HG03378 (cell line): Measurements from ENCODE around the gene IRGC.

Experiments
- ATAC-seq: cut with Tn5 transposase; IDR thresholded peaks from one replicate; pipeline ENCODE4 v1.9.1; 2021; ENCODE audit warnings: mild to moderate bottlenecking, moderate library complexity; ENCODE audit not compliant: unreplicated experiment

IRGC gene

DNA sequence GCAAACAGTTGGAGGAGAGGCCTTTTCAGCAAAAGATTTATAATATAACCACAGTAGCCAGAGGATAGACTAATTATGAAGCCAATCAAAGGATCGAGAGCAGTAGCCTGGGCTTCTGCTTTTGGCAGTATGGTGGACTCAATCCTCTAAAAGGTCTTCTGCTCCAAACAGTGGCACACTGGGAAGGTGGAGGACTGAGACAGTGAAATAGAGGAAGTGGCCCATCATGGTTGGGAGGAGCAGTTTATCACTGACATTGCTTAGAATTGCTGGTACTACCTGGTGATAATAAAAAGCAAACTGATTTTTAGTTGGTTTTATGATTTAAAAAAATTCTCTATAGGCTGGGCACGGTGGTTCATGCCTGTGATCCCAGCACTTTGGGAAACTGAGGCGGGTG lies 25.0 kb upstream of the IRGC start:
- no peak for ATAC-seq

DNA sequence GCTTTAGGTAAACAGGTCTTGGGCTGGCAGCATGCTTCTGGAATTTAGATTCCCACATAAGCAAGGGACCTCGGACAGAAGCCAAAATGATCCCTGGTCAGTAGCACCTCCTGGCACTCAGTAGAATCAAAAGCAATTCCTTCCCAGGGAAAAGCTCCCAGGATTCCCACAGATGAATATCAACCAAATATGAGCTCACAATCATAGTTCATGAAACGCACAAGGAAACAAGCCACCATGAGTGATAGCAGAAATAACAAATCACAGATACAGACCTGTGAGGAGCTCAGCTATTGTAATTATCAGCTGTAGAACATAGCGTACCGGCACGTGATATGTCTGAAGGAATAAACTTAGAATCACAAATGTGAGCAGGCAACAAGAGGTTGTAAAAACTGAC lies 24.1 kb upstream of the IRGC start:
- no peak for ATAC-seq

DNA sequence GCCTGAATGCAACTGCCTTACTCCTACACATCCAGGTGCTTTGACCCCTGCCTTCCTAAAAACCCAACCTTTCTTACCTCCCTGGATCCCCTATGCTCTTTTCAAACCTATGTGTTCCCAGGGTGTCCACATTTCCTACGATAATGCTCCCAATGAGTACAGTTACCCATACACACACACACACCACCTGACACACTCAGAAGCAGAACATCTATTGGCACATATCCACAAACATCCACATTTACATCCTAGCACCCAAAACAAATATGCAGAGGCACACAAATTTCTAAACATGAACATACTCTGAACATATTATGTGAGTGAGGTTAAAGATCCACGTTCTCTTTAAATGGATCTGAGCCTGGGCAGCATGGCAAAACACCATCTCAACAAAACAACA lies 23.5 kb upstream of the IRGC start:
- no peak for ATAC-seq

DNA sequence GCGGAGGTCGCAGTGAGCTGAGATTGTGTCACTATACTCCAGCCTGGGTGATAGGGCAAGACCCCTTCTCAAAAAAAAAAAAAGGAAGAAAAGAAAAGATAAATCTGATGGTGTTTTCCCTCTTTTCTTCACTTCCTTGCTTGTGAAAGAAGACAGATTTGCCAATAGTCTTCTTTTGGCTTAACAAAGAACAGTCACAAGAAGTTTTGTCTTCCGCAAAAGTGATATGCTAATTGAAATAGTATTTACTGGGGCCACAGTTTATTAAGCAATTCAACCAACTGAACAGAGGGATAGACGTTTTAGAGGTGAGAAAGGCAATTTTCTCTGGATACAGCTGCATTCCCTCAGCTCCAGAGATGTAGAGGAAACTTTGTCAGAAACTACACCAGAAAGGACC lies 23.0 kb upstream of the IRGC start:
- ATAC-seq: no peak

DNA sequence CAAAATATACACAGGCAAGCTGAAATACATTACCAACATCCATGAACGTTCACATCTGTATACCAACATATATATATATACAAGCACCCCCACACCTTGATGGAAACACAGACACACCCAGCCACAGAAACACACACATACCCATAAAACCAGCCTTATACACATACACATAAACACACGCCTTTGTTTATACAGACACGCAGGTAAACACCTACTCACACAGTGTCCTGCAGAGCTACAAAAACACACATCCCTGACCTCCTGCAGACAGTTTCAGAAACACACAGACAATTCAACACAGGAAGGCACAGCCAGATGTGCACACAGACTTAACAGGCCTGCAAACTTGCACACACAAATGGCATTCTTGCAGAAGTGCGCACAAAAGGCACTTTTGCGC lies 21.3 kb upstream of the IRGC start:
- ATAC-seq: no peak

DNA sequence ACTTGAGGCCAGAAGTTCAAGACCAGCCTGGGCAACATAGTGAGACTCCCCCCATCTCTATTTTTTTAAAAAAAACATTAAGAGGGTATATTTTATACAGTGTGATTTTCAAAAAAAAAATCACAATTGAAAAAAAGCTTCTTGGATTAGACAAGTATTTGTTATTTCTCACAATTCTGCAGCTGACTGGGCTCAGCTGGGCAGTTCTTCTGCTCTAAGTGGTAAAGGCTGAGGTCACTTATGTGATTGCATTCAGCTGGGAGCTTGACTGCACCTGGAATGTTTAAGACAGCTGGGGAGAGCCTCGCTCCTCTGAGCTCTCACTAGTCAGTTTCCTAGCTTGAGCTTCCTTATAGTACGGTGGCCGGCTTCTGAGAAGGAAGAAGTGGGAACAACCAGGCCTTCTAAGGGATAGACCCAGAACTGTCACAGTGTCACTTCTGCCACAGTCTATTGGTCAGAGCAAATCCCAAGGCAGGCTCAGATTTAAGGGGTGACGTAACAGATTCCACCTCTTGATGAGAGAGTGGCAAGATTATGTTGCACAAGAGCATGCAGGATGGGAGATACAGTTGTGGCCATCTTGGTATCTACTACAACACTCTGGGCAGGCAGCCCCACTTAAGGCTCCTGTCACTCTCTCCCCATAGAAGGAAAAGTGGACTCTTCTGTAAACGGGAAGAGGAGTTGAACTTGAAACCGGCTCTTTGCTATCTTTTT lies 19.7 kb upstream of the IRGC start:
- ATAC-seq: no peak

DNA sequence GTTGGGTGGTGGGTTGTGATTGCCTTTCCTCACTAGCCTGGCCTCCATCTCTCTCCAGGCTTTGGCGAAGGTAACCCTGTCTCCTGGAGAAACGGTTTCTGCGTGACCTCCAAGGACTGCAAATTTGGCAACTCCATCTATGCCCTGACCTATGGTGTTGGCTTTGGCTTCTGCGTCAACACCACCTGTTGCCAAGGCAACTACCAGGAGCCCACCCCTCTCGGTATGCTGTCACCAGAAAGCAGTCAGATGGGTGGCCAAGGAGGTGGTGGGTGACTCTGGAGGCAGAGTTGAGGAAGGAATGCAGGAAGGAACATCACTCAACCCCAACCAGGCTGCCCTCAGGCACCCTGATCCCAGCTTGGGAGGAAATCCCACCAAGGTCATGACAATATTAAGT lies 18.6 kb upstream of the IRGC start:
- no peak for ATAC-seq

DNA sequence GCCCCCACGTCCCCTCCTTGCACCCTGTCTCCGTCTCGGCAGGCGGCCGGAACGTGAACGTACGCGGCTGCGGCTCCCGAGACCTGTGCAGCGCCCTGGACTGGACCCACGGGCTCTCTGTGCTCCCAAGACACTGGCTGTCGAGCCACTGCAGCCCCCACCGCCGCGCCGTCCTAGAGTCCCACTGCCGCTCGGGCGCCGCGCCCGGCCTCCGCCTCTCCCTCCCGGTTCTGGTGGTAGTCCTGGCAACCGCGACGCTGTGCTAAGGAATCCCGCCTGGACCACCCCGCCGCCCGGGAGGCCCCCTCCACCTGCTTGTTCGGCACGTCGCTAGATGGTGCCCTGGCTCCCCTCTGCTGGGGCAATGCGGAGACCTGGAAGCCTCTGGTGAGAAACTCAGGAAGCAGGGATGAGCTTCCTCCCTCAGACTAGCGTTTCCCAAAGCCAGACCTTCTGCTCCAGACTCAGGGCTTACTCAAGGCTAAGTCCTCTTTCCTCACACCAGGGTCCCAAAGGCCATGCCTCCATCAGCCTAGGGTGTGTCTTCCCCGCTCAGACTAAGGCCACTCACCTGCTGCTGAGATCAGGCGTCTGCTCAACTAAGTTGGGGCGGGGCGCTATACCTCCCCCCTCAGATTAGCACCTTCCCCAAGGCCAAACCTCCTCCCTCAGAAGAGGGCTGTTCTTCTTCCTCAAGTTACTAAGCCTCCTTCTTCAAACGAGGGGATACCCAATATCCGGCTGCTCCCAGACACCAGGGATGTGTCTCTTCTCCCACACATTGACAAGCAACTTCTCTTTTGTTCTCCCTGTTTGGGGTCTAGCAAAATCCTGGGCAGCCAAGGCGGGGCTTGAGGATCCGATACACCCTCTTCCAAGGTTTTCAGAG lies 16.1 kb upstream of the IRGC start:
- ATAC-seq: no peak

DNA sequence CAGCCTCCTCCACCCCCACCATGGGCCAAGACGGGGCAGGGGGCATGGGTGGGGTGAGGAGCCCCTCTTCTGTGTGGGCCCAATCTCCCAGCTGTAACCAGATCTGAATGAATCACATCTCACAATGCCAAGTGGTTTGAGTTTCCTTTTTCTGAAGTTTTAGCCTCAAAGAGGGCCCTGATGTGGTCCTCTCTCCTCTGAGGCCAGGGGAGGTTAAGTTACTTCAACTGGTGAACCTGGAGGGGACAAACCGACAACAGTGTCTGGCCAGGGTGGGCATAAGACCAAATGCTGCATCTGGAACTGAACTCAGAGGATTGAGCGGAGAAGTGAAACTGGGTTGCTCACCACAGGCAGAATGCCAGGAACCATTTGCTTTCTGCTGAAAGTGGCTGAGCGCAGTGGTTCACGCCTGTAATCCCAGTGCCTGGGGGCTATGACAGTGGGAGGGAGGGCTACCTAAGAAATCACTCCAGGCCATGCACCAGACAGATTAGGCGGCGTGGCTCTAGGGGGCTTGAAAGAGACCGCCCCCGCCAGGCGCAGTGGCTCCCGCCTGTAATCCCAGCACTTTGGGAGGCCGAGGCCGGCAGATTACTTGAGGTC lies 15.4 kb upstream of the IRGC start:
- no peak for ATAC-seq

DNA sequence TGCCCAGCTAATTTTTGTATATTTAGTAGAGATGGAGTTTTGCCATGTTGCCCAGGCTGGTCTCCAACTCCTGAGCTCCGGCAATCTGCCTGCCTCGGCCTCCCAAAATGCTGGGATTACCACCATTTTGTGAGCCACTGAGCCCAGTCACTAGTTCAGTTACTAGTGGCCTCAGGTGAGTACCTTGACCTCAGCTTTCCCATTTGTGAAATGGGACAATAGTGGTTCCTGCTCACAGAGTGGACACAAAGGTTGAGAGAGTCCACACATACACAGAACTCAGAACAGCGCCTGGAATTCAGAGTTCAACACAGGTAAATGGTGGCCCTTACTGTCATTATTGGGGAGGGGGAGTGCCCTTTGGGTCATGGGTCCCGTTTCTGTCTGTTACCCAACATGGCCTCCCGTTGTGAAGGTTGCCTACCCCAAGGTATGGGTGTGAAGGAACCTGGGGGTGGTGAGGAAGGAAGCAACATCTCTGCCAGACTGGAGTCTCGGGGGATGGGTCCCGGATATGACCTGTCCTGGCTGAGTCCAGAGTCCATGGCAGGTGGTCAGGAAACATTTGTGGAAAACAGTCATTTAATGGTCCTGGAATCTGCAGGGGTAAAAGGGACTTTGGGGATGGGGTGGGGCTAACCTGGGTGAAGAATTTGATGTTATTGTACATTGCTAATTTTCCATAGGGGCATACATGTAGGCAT lies 11.7 kb upstream of the IRGC start:
- ATAC-seq: no peak

DNA sequence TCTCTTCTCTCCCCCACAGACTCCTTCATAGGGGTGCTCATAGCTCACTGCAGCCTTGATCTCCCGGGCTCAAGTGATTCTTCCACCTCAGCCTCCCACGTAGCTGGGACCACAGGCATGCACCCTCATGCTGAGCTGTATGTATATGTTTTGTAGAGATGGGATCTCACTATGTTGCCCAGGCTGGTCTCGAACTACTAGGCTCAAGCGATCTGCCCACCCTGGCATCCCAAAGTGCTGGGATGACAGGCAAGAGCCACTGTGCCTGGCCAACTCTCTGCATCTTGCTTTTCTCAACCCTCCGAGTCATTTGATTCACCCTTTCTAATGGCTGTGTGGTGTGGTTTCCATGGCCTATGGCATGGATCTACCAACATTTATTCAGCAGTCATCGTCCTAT lies 10.1 kb upstream of the IRGC start:
- ATAC-seq: no peak

DNA sequence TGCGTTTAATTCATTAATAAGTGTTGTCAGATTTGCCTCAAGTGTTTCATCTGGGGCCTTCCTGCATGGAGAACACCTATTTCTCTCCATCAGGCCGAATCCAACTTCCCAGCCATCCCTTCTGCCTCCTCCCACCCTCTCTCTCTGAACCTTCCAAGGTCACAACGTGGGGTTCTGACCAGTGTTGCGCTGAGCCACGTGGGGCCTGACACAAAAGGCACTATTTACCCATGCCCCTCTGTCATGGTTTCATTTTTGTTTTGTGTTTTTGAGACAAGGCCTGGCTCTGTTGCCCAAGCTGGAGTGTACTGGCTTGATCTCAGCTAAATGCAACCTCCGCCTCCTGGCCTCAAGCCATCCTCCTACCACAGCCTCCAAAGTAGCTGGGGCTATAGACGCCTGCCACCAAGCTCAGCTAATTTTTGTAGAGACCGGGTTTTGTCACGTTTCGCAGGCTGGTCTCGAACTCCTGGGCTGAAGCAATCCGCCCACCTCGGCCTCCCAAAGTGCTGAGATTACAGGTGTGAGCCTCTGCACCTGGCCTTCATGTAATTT lies 8.6 kb upstream of the IRGC start:
- ATAC-seq: no peak

DNA sequence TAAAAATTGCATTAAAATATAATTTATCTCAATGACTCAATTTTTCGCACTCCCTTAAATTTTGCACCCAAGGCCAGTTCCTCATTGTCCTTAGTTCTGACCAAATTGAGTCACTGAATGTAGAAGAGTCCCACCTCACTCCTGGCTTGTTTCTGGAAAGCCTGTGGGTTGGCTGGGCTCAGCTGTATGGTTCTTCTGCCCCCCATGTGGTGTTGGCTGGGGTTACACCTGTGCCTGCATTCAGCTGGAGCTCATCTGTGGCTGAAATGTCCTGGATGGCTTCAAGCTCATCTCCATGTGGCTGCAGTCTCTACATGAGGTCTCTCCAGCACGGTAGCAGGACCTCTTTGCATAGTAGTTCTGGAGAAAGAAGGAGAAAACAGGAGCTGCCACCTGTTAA lies 7.2 kb upstream of the IRGC start:
- ATAC-seq: no peak

DNA sequence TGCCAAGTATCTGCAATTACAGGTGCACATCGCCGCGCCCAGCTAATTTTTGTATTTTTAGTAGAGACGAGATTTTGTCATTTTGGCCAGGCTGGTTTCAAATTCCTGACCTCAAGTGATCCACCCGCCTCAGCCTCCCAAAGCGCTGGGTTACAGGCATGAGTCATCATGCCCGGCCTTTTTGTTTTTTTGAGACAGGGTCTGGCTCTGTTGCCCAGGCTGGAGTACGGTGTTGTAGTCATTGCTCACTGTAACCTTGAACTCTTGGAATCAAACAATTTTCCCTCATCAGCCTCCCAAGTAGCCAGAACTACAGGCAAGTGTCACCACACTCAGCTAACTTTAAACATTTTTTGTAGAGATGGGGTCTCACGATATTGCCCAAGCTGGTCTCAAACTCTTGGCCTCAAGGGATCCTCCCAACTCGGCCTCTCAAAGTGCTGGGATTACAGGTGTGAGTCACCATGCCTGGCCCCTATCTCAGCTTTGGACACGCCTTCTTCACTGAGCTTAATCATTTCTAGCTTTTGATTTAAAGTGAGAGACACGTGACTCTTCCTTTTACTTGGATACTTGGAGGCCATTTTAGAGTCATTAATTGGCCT lies 4.0 kb upstream of the IRGC start:
- ATAC-seq: no peak

DNA sequence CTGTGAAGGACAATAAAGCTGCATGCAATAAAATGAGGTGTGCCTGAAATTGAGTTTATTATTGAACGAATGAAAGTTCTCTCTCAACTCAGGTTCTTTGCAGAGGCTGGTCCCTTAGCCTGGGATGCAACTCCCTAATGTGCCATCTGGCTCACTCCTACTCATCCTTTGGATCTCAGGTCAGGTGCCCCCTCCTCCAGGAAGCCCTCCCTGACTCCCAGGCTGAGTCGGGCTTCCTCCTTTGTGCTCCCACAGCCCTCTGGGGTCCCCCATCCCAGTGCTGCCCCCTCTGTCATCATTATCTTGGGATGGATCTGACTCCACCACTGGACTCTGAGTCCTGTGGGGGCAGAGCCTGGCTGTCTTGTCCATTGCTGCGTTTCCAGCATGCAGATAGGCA lies 2.7 kb upstream of the IRGC start:
- no peak for ATAC-seq

DNA sequence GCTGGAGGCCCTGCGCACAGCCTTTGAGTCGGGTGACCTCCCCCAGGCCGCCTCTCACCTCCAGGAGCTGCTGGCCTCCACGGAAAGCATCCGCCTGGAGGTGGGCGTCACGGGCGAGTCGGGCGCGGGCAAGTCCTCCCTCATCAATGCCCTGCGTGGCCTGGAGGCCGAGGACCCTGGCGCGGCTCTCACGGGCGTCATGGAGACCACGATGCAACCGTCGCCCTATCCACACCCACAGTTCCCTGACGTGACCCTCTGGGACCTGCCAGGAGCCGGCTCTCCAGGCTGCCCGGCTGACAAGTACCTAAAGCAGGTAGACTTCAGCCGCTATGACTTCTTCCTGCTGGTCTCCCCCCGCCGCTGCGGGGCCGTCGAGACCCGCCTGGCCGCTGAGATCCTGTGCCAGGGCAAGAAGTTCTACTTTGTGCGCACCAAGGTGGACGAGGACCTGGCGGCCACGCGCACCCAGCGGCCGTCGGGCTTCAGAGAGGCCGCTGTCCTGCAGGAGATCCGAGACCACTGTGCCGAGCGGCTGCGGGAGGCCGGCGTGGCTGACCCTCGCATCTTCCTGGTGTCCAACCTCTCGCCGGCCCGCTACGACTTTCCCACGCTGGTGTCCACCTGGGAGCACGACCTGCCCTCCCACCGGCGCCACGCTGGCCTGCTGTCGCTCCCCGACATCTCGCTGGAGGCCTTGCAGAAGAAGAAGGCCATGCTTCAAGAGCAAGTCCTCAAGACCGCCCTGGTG lies 2.9 kb downstream of the IRGC start:
- no peak for ATAC-seq

DNA sequence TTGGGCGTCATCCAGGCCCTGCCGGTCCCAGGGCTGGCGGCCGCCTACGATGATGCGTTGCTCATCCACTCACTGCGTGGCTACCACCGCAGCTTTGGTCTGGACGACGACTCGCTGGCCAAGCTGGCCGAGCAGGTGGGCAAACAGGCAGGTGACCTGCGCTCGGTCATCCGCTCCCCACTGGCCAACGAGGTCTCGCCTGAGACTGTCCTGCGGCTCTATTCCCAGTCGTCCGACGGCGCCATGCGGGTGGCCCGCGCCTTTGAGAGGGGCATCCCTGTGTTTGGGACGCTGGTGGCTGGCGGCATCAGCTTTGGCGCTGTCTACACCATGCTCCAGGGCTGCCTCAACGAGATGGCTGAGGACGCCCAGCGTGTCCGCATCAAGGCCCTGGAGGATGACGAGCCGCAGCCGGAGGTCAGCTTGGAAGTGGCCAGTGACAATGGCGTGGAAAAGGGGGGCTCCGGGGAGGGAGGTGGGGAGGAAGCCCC lies 3.5 kb downstream of the IRGC start:
- ATAC-seq: no peak

DNA sequence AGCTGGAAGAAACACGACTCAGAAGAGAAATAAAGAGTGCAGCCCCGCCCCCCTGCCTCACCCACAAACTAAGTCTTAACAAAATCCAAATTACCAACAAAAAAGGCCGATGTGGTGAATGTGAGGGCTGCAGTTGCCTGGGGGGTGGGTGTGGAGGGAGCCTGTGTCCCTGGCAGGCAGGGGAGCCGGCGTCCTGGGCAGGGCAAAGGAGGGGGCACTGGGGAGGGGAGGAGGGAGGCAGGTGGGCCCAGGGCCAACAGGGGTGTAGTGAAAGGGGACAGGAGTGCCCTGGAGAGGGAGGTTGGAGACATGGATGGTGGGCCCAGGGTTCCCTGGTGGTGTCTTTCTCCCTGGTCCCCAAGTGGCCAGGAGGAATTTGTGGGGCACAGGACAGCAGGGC lies 4.0 kb downstream of the IRGC start:
- ATAC-seq: no peak

DNA sequence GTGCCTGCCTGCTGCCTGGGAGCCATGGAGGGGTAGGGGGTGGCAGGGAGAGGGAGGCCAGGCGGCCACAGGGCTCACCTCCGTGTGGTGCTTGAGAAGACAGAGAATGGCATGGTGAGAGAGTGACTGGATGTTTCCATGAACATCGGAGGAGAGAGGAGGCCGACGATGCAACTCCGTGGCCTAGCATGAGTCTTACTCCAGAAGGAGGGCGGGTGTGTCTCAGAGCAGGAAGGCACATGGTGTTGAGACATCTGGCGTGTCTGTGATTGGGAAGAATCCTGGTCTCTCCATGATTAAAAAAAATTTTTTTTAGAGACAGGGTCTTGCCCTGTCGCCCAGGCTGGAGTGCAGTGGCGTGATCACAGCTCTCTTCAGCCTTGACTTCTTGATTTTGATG lies 5.1 kb downstream of the IRGC start:
- ATAC-seq: no peak
